GM21367 (cell line): Measurements from ENCODE around the gene ICAM3.
"Not testable (repeated sequence)": the region's sequence is repeated elsewhere in the genome, so short reads cannot be mapped to it uniquely, and the experiment has no call there.

Source experiments
- ATAC-seq: cut with Tn5 transposase; IDR thresholded peaks from one replicate; pipeline ENCODE4 v1.9.1; 2021; ENCODE audit not compliant: unreplicated experiment

The ICAM3 gene

GRCh38 chr19:10352764-10353671 lies 13.6 kb upstream of the ICAM3 start:
- ATAC-seq: no peak

GRCh38 chr19:10346509-10346908 lies 7.1 kb upstream of the ICAM3 start:
- ATAC-seq: no peak

GRCh38 chr19:10344780-10345179 lies 5.4 kb upstream of the ICAM3 start:
- no peak for ATAC-seq

GRCh38 chr19:10343495-10343894 lies 4.1 kb upstream of the ICAM3 start:
- no peak for ATAC-seq

GRCh38 chr19:10339977-10340376 lies 553 bp upstream of the ICAM3 start:
- ATAC-seq: no peak

- no peak for ATAC-seq
These were observed 484 bp downstream of the ICAM3 start for GRCh38 chr19:10338940-10339339.

- ATAC-seq: not testable (repeated sequence)
These were observed 2.7 kb downstream of the ICAM3 start for GRCh38 chr19:10336725-10337124.

GRCh38 chr19:10335352-10335985 lies 4.0 kb downstream of the ICAM3 start:
- ATAC-seq: no peak

- no peak for ATAC-seq
These were observed 4.7 kb downstream of the ICAM3 start for GRCh38 chr19:10334588-10335351.

- ATAC-seq: peak; percentile 17
These were observed 5.5 kb downstream of the ICAM3 start for GRCh38 chr19:10333758-10334587.

GRCh38 chr19:10332965-10333757 lies 6.3 kb downstream of the ICAM3 start, which contains the start of gene RAVER1:
Gene RAVER1 (minus strand): TSS chr19:10333529. CDS start chr19:10333507, 22 bp downstream.
- ATAC-seq: peak; percentile 56

GRCh38 chr19:10332158-10332964 lies 7.1 kb downstream of the ICAM3 start:
- ATAC-seq: no peak

GRCh38 chr19:10329555-10329954 lies 9.9 kb downstream of the ICAM3 start:
- no peak for ATAC-seq

GRCh38 chr19:10328558-10329429 lies 10.6 kb downstream of the ICAM3 start:
- no peak for ATAC-seq

- no peak for ATAC-seq
These were observed 11.6 kb downstream of the ICAM3 start for GRCh38 chr19:10327793-10328192.

GRCh38 chr19:10325732-10326131 lies 13.7 kb downstream of the ICAM3 start:
- no peak for ATAC-seq

GRCh38 chr19:10321874-10322835 lies 17.3 kb downstream of the ICAM3 start:
- ATAC-seq: no peak
